IPS-15b (cell line): ENCODE measurements around the gene ENO4.

ENCODE experiments used
- H3K27me3 ChIP-seq: one replicate; pipeline ENCODE4 v1.6.1; 2013; ENCODE audit warnings: low read length; ENCODE audit not compliant: control insufficient read depth, insufficient read depth
- H3K36me3 ChIP-seq: one replicate; pipeline ENCODE4 v1.6.1; 2013; ENCODE audit warnings: low read length; ENCODE audit not compliant: control insufficient read depth, insufficient read depth
- H3K4me1 ChIP-seq: one replicate; pipeline ENCODE4 v1.6.1; 2013; ENCODE audit warnings: mild to moderate bottlenecking, low read length; ENCODE audit not compliant: control insufficient read depth, insufficient read depth
- H3K4me3 ChIP-seq: one replicate; pipeline ENCODE4 v1.5.1; 2013; ENCODE audit warnings: low read depth, low read length
- H3K9ac ChIP-seq: one replicate; pipeline ENCODE4 v1.6.1; 2013; ENCODE audit warnings: low read depth, mild to moderate bottlenecking, low read length
- H3K9me3 ChIP-seq: one replicate; pipeline ENCODE4 v1.6.1; 2013; ENCODE audit warnings: mild to moderate bottlenecking, low read length; ENCODE audit not compliant: control insufficient read depth, insufficient read depth

The ENO4 gene

DNA sequence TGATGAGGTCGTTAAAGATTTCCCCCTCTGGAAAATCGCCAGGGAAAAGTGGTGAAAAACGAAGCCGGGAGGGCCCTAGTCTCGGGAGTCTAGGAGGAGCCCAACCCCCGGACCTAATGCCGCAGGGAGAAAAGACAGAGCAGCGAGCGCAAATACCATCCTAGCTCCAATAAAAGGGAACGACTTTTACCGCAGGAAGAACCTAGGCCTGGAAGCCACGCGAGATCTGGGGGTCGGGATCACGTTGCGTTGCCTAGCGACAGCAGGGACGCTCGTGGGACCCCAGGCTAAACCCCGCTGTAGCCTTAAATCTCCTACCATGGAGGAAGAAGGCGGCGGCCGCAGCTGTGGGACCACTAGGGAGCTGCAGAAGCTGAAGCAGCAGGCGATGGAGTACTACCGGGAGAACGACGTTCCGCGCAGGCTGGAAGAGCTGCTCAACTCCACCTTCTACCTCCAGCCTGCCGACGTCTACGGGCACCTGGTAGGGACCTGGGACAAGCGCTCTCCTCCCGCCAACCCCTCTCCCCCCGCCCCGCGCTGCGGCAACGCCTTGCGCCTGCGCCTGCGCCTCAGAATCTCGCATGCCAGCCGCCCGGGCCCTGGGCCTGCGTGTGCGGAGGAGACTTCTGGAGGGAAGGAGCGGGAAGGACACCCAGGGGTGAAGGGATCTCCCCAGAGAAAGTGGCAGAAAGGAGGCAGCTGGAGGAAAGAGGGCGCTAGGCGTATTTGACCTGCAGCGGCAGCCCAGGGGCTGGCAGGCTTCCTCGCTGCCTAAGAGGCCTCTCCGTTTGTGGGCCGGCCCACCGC, at the start of gene ENO4:
Gene ENO4 (plus strand): TSS at position 252 of the 810 bp plus-strand sequence. CDS start 68 bp downstream, at position 320.
- Histone ChIP-seq H3K9ac (peak within 1 kb of the TSS; percentile 82), H3K27me3 (peaks cover 4% of the 10 kb centered on the region), H3K9me3 (no peaks in the 10 kb centered on the region), H3K4me1 (peaks cover 16% of the 10 kb centered on the region), H3K36me3 (no peaks in the 10 kb centered on the region), H3K4me3 (peak within 1 kb of the TSS; percentile 87)

DNA sequence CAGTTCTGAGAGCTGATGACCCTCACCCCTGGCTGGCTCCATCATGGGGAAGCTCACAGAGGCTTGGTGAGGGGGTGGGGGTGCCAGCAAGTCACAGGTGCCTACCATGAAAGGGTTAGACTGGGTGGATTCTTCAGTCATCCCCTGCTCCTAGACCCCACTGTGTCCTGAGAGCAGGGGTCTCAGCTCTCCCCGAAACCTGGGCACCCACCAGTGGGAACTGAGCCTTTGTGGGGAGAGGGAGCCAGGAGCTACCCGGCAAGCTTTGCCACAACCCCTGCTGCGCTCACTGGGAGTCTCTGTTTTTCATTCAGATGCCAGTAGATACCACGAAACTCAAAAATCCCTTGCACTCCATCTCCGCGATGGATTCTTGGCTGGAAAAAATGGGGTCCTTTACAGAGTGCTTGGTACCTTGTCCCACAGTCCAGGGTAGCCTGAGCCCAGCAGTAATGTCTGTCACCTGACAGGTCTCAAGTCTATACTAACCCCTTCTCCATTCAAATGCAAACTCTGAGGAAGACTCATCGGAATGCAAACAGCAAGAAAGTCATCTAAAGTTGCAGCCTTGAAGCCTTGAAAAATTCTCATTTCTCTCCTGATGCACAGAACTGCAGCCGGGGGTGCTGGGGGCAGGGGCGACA, 48.9 kb upstream of the ENO4 start:
- peak overlapping the region; percentile 19 for H3K4me3 ChIP-seq
- no peaks in the 10 kb centered on the region for H3K36me3 ChIP-seq
- peaks cover 12% of the 10 kb centered on the region for H3K4me1 ChIP-seq
- H3K27me3 ChIP-seq, result no peaks in the 10 kb centered on the region
- no peaks in the 10 kb centered on the region for H3K9me3 ChIP-seq
- no peak overlapping the region for H3K9ac ChIP-seq

- Histone ChIP-seq H3K9ac (no peak overlapping the region), H3K9me3 (no peaks in the 10 kb centered on the region), H3K4me3 (no peak overlapping the region), H3K36me3 (no peaks in the 10 kb centered on the region), H3K27me3 (no peaks in the 10 kb centered on the region), H3K4me1 (peaks cover 12% of the 10 kb centered on the region)
Observed at GRCh38 chr10:116801658-116802057, 47.6 kb upstream of the ENO4 start.

GRCh38 chr10:116802474-116802873, 46.8 kb upstream of the ENO4 start:
- Histone ChIP-seq H3K36me3 (no peaks in the 10 kb centered on the region), H3K9ac (no peak overlapping the region), H3K4me3 (no peak overlapping the region), H3K27me3 (no peaks in the 10 kb centered on the region), H3K9me3 (no peaks in the 10 kb centered on the region), H3K4me1 (peaks cover 12% of the 10 kb centered on the region)

GRCh38 chr10:116802876-116803275, 46.4 kb upstream of the ENO4 start:
- H3K4me3 ChIP-seq, result no peak overlapping the region
- H3K9ac ChIP-seq, result no peak overlapping the region
- H3K9me3 ChIP-seq, result no peaks in the 10 kb centered on the region
- H3K36me3 ChIP-seq, result no peaks in the 10 kb centered on the region
- no peaks in the 10 kb centered on the region for H3K27me3 ChIP-seq
- peaks cover 12% of the 10 kb centered on the region for H3K4me1 ChIP-seq

DNA sequence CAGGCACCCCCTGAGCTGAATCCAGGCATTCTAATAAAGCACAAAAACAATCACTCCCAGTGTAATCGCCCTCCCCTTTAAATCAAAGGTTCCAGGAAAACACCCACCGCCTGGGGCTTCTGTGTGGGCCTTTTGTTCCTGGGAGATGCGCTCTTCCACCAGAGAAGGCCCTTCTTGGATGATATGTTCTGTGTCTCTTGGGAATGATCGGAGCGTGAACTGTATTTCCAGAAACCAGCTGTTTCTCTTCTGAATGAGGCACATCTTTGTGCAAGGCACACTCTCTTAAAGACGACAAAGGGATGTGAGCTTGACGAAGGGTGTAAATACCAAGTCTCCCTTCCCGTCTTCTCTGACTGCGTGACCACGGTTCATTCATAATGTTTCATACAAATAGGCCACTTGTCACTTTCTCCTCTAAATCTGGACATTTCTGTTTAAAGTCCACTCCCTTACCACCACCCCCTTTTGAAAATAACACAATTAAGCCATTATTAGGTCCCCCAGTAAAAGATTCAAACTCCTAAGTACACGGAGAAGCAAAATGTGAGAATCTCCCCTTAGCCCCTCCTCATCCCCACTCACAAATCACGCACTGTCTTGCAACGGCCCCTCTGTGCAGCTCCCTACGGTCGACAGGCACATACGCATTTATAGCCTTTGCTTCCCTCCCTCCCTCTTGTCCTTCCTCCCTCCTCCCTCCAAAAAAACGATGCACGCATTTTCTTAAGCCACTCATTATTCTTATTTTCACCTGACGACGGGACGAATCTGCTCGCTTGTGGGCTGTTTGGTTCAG, 45.6 kb upstream of the ENO4 start:
- Histone ChIP-seq H3K36me3 (no peaks in the 10 kb centered on the region), H3K4me3 (no peak overlapping the region), H3K9ac (no peak overlapping the region), H3K4me1 (peaks cover 12% of the 10 kb centered on the region), H3K9me3 (no peaks in the 10 kb centered on the region), H3K27me3 (peaks cover 3% of the 10 kb centered on the region)

DNA sequence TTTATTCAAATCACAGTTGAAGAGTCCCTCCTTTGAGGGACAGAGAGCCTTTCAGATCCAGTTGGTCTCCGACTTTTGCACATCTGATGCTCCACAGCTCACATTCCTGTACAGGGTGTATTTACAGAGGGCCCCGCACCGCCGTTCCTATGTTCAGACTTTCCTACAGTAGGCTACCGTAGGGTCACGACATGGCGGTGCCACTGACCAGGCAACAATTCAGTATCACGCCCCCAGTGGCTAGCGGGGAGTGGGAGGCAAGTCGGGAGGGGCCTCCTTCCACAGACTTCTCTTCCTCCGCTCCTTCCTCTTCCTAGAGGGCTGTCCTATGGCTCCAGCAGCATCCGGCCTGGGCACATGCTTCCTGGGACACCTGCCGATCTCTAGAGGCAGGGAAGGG, 40.6 kb upstream of the ENO4 start:
- H3K27me3 ChIP-seq, result peaks cover 5% of the 10 kb centered on the region
- no peaks in the 10 kb centered on the region for H3K9me3 ChIP-seq
- H3K4me3 ChIP-seq, result no peak overlapping the region
- no peak overlapping the region for H3K9ac ChIP-seq
- H3K4me1 ChIP-seq, result no peaks in the 10 kb centered on the region
- H3K36me3 ChIP-seq, result no peaks in the 10 kb centered on the region

GRCh38 chr10:116809483-116810119, 39.7 kb upstream of the ENO4 start:
- H3K27me3 ChIP-seq, result peaks cover 5% of the 10 kb centered on the region
- no peaks in the 10 kb centered on the region for H3K4me1 ChIP-seq
- H3K9ac ChIP-seq, result no peak overlapping the region
- no peaks in the 10 kb centered on the region for H3K36me3 ChIP-seq
- H3K9me3 ChIP-seq, result no peaks in the 10 kb centered on the region
- no peak overlapping the region for H3K4me3 ChIP-seq

GRCh38 chr10:116810120-116810500, 39.2 kb upstream of the ENO4 start:
- Histone ChIP-seq H3K4me3 (no peak overlapping the region), H3K9ac (no peak overlapping the region), H3K36me3 (no peaks in the 10 kb centered on the region), H3K4me1 (no peaks in the 10 kb centered on the region), H3K9me3 (no peaks in the 10 kb centered on the region), H3K27me3 (peaks cover 5% of the 10 kb centered on the region)

DNA sequence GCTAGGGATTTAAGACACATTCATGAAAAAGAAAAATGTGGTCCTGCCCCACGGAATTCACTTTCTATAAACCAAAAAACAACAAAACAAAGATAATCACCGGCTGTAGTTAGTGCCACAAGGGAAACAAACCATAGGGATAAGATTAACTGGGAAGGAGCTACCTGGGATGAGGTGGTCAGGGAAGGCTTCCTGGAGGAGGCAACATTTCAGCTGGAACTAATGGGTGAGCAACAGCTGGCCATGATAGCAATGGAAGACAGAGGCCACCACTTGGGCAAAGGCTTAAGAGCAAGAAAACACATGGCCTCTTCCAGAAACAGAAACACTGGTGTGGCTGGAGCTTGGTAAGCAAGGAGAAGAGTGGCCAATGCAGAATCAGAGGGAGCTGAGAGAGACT, 38.4 kb upstream of the ENO4 start:
- no peak overlapping the region for H3K9ac ChIP-seq
- H3K4me1 ChIP-seq, result no peaks in the 10 kb centered on the region
- no peaks in the 10 kb centered on the region for H3K36me3 ChIP-seq
- peaks cover 5% of the 10 kb centered on the region for H3K27me3 ChIP-seq
- no peak overlapping the region for H3K4me3 ChIP-seq
- H3K9me3 ChIP-seq, result no peaks in the 10 kb centered on the region

GRCh38 chr10:116811691-116812090, 37.6 kb upstream of the ENO4 start:
- no peaks in the 10 kb centered on the region for H3K36me3 ChIP-seq

More at GRCh38 chr10:116811691-116812090, 37.6 kb upstream of the ENO4 start:
- H3K27me3 ChIP-seq, result peaks cover 5% of the 10 kb centered on the region
- no peak overlapping the region for H3K9ac ChIP-seq
- H3K4me3 ChIP-seq, result no peak overlapping the region
- H3K9me3 ChIP-seq, result no peaks in the 10 kb centered on the region
- no peaks in the 10 kb centered on the region for H3K4me1 ChIP-seq
